ENCODE results near the gene PSMD1. TPM values are rescaled to one million over a fixed set of nuclear protein-coding genes. Genes with fewer than 3 reads are reported as not detected.
"Not testable (repeated sequence)": the region's sequence is repeated elsewhere in the genome, so short reads cannot be mapped to it uniquely, and the experiment has no call there.

The PSMD1 gene
- total RNA-seq, 4 donors from 2014 or later: 47.3 to 55.2 (median 52.3) TPM

DNA sequence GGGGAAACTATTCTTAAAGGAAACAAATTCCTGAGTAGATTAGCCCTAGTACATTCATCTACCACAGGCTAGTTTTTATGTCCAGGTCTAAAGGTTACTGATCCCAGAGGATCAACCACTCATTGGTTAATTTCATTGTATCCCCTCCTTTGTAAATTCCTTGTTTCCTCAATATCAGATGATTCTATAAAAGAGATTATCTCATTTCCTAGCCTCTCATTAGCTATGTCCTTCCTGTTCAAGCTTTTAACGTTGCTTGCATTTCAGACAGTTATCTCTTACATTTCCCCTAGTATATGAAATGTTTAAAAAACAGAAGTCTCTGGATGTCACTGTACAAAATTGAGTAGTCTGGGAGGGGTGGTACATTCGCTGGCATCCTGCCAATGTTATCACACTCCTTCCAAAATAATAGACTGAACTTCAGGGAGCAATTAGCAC lies 117.6 kb downstream of the PSMD1 start:
- Histone ChIP-seq H3K27ac (replicated peaks in 1 of 4) (peak overlapping the region in 1 of 4 donors; percentile 9), H3K4me1 (peaks cover 9 to 24% (median 20%) of the 10 kb centered on the region in 4 donors), H3K27me3 (no peaks in the 10 kb centered on the region), H3K36me3 (peaks cover 5 to 47% (median 28%) of the 10 kb centered on the region in 4 donors), H3K9me3 (no peaks in the 10 kb centered on the region), H3K4me3 (no peak overlapping the region)
- intact Hi-C loops (cut with DNase I): no loop called here
- TF ChIP-seq, protein P1, sequence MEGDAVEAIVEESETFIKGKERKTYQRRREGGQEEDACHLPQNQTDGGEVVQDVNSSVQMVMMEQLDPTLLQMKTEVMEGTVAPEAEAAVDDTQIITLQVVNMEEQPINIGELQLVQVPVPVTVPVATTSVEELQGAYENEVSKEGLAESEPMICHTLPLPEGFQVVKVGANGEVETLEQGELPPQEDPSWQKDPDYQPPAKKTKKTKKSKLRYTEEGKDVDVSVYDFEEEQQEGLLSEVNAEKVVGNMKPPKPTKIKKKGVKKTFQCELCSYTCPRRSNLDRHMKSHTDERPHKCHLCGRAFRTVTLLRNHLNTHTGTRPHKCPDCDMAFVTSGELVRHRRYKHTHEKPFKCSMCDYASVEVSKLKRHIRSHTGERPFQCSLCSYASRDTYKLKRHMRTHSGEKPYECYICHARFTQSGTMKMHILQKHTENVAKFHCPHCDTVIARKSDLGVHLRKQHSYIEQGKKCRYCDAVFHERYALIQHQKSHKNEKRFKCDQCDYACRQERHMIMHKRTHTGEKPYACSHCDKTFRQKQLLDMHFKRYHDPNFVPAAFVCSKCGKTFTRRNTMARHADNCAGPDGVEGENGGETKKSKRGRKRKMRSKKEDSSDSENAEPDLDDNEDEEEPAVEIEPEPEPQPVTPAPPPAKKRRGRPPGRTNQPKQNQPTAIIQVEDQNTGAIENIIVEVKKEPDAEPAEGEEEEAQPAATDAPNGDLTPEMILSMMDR (IDR thresholded peaks at IDR 0.05): no peak
- TF ChIP-seq EP300 (IDR thresholded peaks at IDR 0.05) (no peak), POLR2AphosphoS5 (IDR thresholded peaks at IDR 0.05) (no peak), POLR2A (IDR thresholded peaks at IDR 0.05; ENCODE audit: low read depth) (no peak)
- WGBS: 37% methylated on average over 2 of the region's 2 CpGs
- no peak for DNase-seq (ENCODE audit: extremely low spot score)

DNA sequence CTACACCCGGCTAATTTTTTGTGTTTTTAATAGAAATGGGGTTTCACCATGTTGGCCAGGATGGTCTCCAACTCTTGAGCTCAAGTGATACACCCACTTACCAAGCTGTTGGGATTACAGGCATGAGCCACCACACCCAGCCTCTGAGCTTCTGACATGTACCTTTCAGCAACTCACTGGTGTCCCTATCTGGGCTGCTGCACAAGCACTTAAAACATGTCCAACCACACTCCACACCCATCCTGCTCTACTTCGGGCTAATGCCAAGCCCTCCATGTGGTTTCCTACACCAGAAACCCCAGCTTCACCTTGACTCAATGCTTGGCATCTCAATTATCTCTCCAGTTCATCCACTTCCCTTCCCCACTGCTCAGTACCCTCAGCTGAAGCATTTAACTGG lies 119.4 kb downstream of the PSMD1 start:
- intact Hi-C loops (cut with DNase I): no loop called here
- Histone ChIP-seq H3K27ac (replicated peaks in 1 of 4) (no peak overlapping the region), H3K9me3 (no peaks in the 10 kb centered on the region), H3K4me3 (no peak overlapping the region), H3K27me3 (no peaks in the 10 kb centered on the region), H3K36me3 (peaks cover under 1 to 33% (median 24%) of the 10 kb centered on the region in 4 donors), H3K4me1 (peaks cover 7 to 11% (median 9%) of the 10 kb centered on the region in 4 donors)
- DNase-seq (ENCODE audit: extremely low spot score): no peak
- no peak for TF ChIP-seq EP300 (IDR thresholded peaks at IDR 0.05)
- TF ChIP-seq POLR2AphosphoS5 (IDR thresholded peaks at IDR 0.05): no peak
- TF ChIP-seq, protein P1 (IDR thresholded peaks at IDR 0.05): no peak
- TF ChIP-seq POLR2A (IDR thresholded peaks at IDR 0.05; ENCODE audit: low read depth): no peak
- 94% methylated on average over 2 of the region's 2 CpGs for WGBS

DNA sequence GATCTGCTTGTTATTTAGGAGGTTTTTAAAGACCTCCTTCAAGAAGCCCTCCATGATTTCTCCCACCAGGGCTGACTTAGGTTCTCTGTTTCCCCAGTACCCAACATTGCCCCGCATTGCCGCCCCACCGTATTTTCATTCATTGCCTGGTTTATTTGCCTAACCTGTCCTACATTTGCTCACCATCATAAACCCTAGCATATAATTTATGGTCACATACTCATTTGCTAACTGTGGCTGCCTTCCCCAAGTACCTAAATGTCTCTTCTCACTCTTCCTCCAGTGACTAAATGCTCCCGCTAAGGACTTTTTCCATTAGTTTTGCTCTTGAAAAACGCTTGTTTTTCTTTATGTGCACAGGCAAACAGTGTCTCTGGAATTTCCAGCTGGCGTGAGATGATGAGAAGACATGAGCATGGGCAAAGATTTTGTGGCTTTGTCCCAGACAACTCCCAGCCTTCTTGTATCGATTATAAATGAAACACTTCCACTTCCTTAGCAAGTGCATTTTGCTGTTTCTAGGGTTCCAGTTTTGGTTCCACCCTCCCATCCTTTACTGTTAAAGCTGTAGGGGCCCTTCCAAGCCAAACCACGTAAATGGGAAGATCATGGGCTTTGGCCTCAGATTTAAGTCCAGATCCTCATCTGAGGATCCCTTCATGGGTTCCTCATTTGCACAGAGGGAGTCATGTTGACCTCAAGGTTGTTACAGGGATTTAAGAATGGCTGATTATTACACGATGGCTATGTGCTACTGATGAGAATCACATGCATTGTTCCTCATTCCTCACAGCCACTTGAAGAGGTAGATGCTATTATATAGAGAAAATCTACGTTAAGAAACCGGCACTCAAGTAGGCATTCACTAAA lies 120.7 kb downstream of the PSMD1 start:
- Histone ChIP-seq H3K27ac (replicated peaks in 1 of 4) (no peak overlapping the region), H3K4me3 (no peak overlapping the region), H3K9me3 (no peaks in the 10 kb centered on the region), H3K36me3 (peaks cover 0 to 20% (median 15%) of the 10 kb centered on the region in 4 donors), H3K4me1 (peaks cover 7 to 23% (median 14%) of the 10 kb centered on the region in 4 donors), H3K27me3 (no peaks in the 10 kb centered on the region)
- intact Hi-C loops (cut with DNase I): no loop called here
- WGBS: 86% methylated on average over 11 of the region's 11 CpGs
- no peak for DNase-seq (ENCODE audit: extremely low spot score)
- TF ChIP-seq, protein P1 (IDR thresholded peaks at IDR 0.05): no peak
- TF ChIP-seq POLR2A (IDR thresholded peaks at IDR 0.05; ENCODE audit: low read depth) (no peak), POLR2AphosphoS5 (IDR thresholded peaks at IDR 0.05) (no peak), EP300 (IDR thresholded peaks at IDR 0.05) (no peak)

DNA sequence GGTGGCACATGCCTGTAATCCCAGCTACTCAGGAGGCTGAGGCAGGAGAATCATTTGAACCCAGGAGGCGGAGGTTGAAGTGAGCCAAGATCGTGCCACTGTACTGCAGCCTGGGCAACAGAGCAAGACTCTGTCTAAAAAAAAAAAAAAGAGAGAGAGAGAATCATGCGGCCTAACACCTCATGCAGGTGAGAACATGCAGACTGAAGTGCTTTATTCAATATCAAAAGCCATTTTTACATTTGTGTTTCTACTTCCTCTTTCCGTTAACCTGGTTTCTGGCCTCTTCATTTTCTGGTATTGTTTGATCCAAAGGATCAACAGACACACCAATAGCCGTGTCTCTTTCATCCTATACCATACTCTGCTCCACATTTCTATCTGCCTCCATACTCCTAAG lies 122.1 kb downstream of the PSMD1 start:
- H3K27me3 ChIP-seq; H3K27ac ChIP-seq (replicated peaks in 1 of 4); intact Hi-C loops (cut with DNase I); H3K4me3 ChIP-seq; DNase-seq (ENCODE audit: extremely low spot score); H3K9me3 ChIP-seq: not testable (repeated sequence)
- peaks cover 0 to 11% (median 4%) of the 10 kb centered on the region in 4 donors for H3K36me3 ChIP-seq
- peaks cover 7 to 25% (median 14%) of the 10 kb centered on the region in 4 donors for H3K4me1 ChIP-seq
- 80% methylated on average over 5 of the region's 5 CpGs for WGBS

DNA sequence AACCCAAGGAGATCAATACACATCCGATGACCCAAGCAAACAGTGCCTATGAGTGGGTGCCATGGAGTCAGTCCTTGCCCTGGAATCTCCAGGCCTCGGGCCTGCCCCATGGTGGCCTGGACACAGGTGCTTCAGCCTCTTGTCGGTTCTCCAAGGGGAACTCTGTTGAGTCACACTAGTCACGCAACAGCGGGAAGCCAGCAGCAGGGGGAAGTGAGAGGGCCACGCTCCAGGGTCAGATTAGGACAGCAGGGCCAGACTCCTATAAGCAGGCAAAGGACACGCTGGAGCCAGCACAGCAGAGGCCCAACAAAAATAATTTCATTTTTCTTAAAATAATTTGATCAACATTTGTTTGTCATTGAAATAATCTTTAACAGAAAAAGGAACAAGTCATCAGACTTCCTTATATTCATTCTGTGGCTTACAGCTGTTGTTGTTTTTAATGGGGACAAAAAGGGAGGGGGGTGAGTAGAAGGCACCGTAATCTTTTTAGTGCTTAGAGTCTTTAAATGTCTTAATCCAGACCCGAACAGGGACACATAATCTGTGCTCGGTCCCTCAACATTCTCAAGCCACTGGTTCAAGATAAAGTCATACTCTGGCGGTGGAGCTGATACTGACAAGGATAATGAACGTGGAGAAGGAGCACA lies 125.3 kb downstream of the PSMD1 start:
- WGBS: 69% methylated on average over 7 of the region's 12 CpGs
- no peaks in the 10 kb centered on the region for H3K36me3 ChIP-seq
- peak in 1 of 2 donors; percentile 15 for TF ChIP-seq POLR2AphosphoS5 (IDR thresholded peaks at IDR 0.05)
- TF ChIP-seq, protein P1 (IDR thresholded peaks at IDR 0.05): no peak
- no peaks in the 10 kb centered on the region for H3K27me3 ChIP-seq
- peaks cover 18 to 36% (median 23%) of the 10 kb centered on the region in 4 donors for H3K4me1 ChIP-seq
- intact Hi-C loops (cut with DNase I): no loop called here
- H3K27ac ChIP-seq (replicated peaks in 1 of 4): peak overlapping the region in 1 of 4 donors; percentile 3
- H3K4me3 ChIP-seq: no peak overlapping the region
- no peak for DNase-seq (ENCODE audit: extremely low spot score)
- H3K9me3 ChIP-seq: no peaks in the 10 kb centered on the region

Data from esophagus muscularis mucosa (tissue), 4 donors.